IPS-NIHi11 (cell line): ENCODE measurements around the gene GPR18.

Source experiments
- DNase-seq: peaks from one replicate; pipeline ENCODE4 v3.0.0; 2012; ENCODE audit warnings: mixed read lengths, low spot score

Gene GPR18

GRCh38 chr13:99258210-99258860, at the start of gene GPR18:
GPR18 (minus strand) TSS chr13:99258379; CDS start chr13:99255872, 2,507 bp downstream.
- no peak for DNase-seq

- DNase-seq: no peak
Observed at GRCh38 chr13:99307648-99308339, 49.6 kb upstream of the GPR18 start.

GRCh38 chr13:99307247-99307646, 49.1 kb upstream of the GPR18 start, which contains the start of gene GPR183:
GPR183 (minus strand) TSS chr13:99307399; CDS start chr13:99296145, 11,254 bp downstream.
- DNase-seq: no peak

- no peak for DNase-seq
Observed at GRCh38 chr13:99305566-99305965, 47.4 kb upstream of the GPR18 start.

DNA sequence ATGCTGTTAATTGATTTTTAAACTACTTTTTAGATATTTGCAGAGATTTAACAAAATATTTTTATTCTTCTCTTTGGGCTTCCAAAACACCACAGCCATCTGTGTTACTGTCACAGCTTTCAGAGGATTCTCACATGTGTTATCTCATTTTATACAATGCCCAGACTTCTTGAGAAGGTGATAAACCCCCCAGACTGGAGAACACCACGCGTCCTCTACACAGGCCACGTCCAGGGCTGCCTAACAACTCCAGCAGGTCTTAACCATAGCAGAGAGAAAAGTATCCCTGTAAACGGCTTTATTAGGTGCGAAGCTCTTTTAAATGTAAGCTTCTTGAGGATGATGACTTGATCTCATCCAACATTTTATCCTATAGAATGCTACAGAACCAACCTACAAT, 47.0 kb upstream of the GPR18 start:
- DNase-seq: no peak

DNA sequence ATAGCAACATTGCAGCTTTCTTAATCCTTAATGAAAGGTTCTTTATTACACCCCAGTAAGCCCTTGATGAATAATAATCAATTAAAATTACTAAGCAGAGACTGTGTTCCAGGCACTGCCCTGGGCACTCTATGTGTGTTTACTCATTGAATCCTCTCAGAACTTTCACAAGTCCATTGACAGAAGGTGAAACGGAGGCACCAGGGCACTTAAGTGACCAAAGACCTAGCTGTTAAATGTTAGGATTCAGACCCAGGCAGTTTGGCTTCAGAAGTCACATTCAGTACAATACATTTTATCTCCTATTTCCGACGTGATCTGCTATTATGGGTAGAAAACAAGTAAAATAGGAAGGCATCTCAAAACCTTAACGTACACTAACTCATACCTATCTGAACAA, 46.4 kb upstream of the GPR18 start:
- DNase-seq: no peak

DNA sequence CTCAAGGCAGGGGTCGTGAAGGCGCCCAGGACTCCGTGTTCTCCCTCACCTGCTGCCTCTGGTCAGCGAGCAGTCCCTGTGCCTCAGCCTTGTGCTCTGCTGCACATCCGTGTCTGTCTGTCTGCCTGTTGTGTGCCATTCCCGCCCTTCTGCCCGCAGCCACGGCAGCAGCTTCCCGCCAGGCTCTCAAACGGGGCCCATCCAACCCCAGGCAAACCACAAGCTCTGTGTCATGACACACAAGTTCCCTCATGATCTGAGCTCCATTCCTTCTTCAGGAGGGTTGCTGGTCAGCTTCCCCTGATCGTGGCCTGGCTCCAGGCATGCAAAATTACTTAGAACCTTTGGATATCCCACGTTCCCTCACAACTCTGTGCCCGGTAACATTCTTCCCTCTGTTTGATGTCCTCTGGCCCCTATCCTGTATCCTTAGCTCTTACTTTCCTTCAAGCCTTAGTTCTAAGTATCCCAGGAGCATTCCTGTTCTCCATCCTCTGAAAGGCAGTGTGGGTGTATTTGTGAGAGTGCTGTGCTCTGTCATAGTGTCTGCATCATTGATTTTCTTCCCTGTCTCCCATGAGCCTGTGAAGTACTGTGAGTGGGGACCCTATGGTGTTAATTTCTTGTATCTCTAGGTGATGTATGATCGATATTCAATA, 45.8 kb upstream of the GPR18 start:
- no peak for DNase-seq

GRCh38 chr13:99302637-99303505, 44.7 kb upstream of the GPR18 start:
- DNase-seq: no peak

DNA sequence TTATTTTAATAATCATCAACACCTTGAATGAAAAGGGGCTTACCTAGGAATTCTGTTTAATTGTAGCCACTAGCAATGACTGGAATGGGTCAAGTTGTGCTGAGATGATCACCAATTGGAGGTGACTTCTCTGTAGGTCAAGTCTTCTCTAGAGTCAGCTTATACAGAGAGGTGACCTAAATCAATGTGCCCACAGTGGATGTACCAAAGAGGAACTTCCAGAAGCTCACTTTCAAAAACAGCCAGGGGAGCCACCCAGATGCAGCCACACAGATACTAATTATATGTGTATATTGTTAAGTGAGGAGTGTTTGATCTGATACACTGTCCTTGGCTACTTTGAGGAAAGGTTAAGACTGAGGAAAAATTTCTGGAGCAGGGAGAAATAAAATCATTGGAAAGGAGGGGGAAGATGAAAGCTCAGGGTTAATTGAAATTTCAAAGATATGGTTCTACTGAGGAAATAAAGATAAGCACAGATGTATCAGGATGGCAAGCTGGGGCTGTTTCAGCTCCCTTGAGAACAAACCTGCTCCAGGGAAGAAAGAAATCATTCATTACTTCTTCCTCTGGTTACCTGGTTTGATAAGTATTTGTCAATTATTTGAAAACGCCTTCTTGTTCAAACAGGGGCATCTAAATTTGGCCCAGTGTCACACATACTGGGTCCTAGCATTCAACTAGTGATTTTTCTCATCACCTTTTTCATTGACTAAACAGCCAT, 43.9 kb upstream of the GPR18 start:
- no peak for DNase-seq

GRCh38 chr13:99301056-99301838, 43.1 kb upstream of the GPR18 start:
- no peak for DNase-seq

GRCh38 chr13:99299920-99300341, 41.8 kb upstream of the GPR18 start:
- DNase-seq: no peak

DNA sequence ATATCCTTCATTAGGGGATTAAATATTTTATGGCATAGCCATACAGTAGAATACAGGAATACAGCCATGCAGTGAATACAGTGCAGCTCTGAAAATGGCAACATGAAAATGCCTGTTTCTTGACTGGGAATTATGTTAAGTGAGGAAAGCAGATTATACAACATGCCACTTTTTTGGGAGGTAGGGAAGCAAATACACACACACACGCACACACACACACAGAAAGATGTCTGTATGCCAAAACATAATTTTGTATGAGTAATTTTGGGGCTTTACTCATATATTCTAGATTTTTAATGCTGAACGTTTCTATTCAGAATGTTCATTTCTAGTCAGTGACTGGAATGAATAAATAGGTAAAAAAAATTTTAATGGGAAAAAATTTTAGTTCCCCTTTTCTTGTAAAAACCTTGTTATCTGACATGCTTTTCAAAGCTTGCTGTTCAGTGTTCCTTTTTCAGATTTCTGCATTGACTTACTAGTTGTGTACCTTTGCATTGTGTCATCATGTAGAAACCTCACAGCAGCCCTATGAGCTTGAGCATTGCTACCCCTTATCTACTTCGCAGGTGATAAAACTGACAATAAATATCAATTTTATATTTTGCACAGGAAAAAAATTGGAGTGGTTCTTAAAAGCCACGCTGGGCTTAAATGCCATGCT, 41.2 kb upstream of the GPR18 start:
- DNase-seq: no peak

DNA sequence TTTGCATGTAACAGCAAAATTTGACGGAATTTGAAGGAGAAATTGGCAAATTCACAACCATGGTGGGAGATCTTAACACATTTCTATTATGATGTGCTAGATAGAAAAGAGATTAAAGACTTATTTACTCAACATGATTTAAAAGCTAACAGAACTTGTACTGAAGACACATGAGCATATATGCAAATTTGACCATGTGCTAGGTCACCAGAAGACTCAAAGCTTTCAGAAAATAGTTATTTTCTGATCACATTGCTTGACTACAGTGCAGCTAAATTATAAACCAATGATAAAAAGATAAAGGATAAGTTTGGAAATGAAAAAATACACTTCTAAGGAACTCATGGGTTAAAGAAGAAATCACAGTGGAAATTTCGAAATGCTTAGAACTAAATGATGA, 39.9 kb upstream of the GPR18 start:
- no peak for DNase-seq

DNA sequence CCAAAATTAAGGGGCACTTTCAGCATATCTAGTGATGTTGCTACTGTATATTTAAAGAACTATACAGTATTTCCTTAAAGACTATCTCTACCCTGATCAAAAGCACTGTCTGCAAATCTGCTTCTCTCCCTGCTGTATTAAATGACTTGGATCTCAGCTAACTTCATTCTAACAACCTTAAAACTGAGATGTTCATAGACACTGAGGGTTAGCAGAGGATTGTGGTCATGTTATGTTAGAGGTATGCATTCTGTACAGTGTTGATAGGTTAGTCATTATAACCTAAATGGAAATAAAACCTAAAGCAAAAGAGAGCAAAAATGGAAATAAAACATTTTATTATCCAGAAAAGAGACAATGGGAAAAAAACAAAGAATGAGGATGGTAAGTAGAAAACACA, 39.2 kb upstream of the GPR18 start:
- DNase-seq: no peak

GRCh38 chr13:99296398-99296797, 38.2 kb upstream of the GPR18 start:
- no peak for DNase-seq

- no peak for DNase-seq
Observed at GRCh38 chr13:99295488-99296252, 37.5 kb upstream of the GPR18 start.

DNA sequence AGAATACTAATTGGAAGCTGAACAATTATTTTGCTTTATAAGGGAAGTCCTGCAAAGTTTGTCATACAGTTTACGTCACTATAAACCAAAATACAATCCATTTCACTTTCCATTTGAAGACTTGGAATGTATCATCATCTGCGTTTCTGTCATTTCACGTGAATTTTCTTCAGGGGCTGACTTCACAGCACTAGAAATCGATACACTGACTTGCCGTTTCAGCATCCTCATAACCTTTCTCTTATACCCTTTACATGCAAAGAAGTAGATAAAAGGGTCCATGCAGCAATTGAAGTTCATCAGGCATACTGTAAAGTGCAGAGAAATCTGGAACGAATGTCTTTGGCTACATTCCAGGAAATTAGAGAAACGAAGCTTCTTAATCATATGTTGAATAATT, 36.8 kb upstream of the GPR18 start:
- DNase-seq: no peak

DNA sequence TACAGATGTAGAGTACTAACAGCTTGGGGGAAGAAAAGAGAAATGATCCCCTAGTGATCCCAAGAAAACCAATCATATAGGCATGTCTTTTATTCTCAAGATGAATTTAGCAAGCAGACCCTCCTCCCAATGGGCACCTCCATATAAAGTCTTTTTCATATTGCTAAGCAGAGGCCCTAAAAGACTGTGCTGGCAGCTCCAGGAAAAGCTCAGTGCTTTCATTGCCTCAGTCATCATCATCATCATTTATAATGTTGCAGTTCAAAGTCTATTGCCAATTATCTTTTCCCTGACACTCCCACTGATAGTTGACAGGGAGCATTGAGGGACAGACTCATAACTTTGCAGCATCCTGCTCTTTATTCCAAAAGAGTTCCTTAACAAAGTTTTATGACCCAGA, 36.0 kb upstream of the GPR18 start:
- no peak for DNase-seq

DNA sequence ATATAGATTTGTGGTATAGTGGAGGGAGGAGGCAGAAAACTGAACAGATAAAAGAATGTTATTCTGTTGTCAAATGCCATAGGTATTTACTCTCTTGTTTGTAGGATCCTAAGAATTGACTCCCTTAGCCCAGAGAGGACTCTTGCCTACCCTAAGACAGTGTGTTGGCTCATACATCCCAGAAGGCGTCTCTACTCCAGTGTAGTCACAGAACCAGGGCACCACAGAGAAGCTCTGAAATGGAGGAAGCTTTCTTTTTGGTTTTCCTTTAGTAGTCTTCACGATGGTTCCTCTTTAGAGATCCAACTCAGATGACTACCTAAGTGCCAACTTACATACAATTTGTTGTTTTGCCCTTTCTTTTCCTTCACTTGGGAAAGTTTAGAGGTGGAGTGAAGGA, 35.0 kb upstream of the GPR18 start:
- no peak for DNase-seq
